Peyer's patch (tissue), 4 donors: ENCODE data around the gene TRIM17. TPM values are rescaled to one million over a fixed set of nuclear protein-coding genes. Genes with fewer than 3 reads are reported as not detected.

Source experiments
- DNase-seq, 3 donors: peaks; one replicate each; pipeline ENCODE4 v3.0.0-alpha.2; 2017 to 2019
- H3K27ac ChIP-seq, 4 donors: fragments of 200-600 bp; sonication (generic); one replicate each; pipeline ENCODE4 v1.5.1; 2016 to 2019
- H3K27me3 ChIP-seq, 2 donors: fragments of 200-600 bp; sonication (generic); one replicate each; pipeline ENCODE4 v1.5.1; 2019
- H3K36me3 ChIP-seq, 3 donors: fragments of 200-600 bp; sonication (generic); one replicate each; pipeline ENCODE4 v1.5.1; 2016 to 2019
- H3K4me1 ChIP-seq, 4 donors: fragments of 200-600 bp; sonication (generic); one replicate each; pipeline ENCODE4 v1.5.1; 2016 to 2019
- H3K4me3 ChIP-seq, 4 donors: fragments of 200-600 bp; sonication (generic); 1 replicate in 3 of 4; 2 replicates in 1 of 4; pipeline ENCODE4 v1.5.1; 2016 to 2019; ENCODE audit warnings: mild to moderate bottlenecking in 1 of 4
- H3K9me3 ChIP-seq, 4 donors: fragments of 200-600 bp; sonication (generic); one replicate each; pipeline ENCODE4 v1.5.1; 2016 to 2019; ENCODE audit warnings: mild to moderate bottlenecking in 1 of 4
- POLR2A ChIP-seq, 2 donors: fragments of 450-650 bp; IDR thresholded peaks; one replicate each; pipeline ENCODE4 v1.5.1; 2017; ENCODE audit warnings: antibody characterized with exemption in 2 of 2, mild to moderate bottlenecking in 2 of 2, moderate library complexity in 2 of 2
- total RNA-seq, 4 donors: library from RNA; depleted of rRNA; stranded (reverse); fragments of >200 nt; gene quantifications; one replicate each; pipeline ENCODE4 v1.1.0, GENCODE V29; 2016
- TF ChIP-seq, protein P1 (sequence below), 6 experiments: fragments of 450-650 bp in 4 of 6; fragments of 200-600 bp in 2 of 6; sonication (generic) in 1 of 6; IDR thresholded peaks; one replicate each; pipeline ENCODE4 v1.5.1; 2017 to 2019; ENCODE audit warnings: antibody characterized with exemption in 6 of 6, mild to moderate bottlenecking in 3 of 6, moderate library complexity in 1 of 6

TRIM17 gene
- total RNA-seq, 4 donors from 2014 or later: 2.5 to 2.7 TPM; not detected in 2

- Histone ChIP-seq H3K4me1 (no peaks in the 10 kb centered on the region), H3K36me3 (no peaks in the 10 kb centered on the region), H3K27ac (no peak overlapping the region), H3K27me3 (no peaks in the 10 kb centered on the region), H3K4me3 (no peak overlapping the region), H3K9me3 (no peaks in the 10 kb centered on the region)
- TF ChIP-seq, protein P1, sequence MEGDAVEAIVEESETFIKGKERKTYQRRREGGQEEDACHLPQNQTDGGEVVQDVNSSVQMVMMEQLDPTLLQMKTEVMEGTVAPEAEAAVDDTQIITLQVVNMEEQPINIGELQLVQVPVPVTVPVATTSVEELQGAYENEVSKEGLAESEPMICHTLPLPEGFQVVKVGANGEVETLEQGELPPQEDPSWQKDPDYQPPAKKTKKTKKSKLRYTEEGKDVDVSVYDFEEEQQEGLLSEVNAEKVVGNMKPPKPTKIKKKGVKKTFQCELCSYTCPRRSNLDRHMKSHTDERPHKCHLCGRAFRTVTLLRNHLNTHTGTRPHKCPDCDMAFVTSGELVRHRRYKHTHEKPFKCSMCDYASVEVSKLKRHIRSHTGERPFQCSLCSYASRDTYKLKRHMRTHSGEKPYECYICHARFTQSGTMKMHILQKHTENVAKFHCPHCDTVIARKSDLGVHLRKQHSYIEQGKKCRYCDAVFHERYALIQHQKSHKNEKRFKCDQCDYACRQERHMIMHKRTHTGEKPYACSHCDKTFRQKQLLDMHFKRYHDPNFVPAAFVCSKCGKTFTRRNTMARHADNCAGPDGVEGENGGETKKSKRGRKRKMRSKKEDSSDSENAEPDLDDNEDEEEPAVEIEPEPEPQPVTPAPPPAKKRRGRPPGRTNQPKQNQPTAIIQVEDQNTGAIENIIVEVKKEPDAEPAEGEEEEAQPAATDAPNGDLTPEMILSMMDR (IDR thresholded peaks at IDR 0.05): no peak
- no peak for TF ChIP-seq POLR2A (IDR thresholded peaks at IDR 0.05)
- no peak for DNase-seq
These were observed 11.8 kb upstream of the TRIM17 start for GRCh38 chr1:228428412-228428811.

GRCh38 chr1:228426518-228427175 lies 10.0 kb upstream of the TRIM17 start:
- no peaks in the 10 kb centered on the region for H3K36me3 ChIP-seq
- DNase-seq: no peak
- H3K27ac ChIP-seq: no peak overlapping the region
- no peaks in the 10 kb centered on the region for H3K4me1 ChIP-seq
- no peaks in the 10 kb centered on the region for H3K9me3 ChIP-seq
- no peak for TF ChIP-seq POLR2A (IDR thresholded peaks at IDR 0.05)
- TF ChIP-seq, protein P1 (IDR thresholded peaks at IDR 0.05): no peak
- H3K4me3 ChIP-seq: no peak overlapping the region
- H3K27me3 ChIP-seq: no peaks in the 10 kb centered on the region

GRCh38 chr1:228424685-228425660 lies 8.3 kb upstream of the TRIM17 start:
- H3K4me3 ChIP-seq: no peak overlapping the region
- TF ChIP-seq POLR2A (IDR thresholded peaks at IDR 0.05): no peak
- TF ChIP-seq, protein P1 (IDR thresholded peaks at IDR 0.05): no peak
- no peaks in the 10 kb centered on the region for H3K36me3 ChIP-seq
- no peaks in the 10 kb centered on the region for H3K27me3 ChIP-seq
- no peaks in the 10 kb centered on the region for H3K4me1 ChIP-seq
- no peak for DNase-seq
- no peak overlapping the region for H3K27ac ChIP-seq
- no peaks in the 10 kb centered on the region for H3K9me3 ChIP-seq

- DNase-seq: peak in 1 of 3 donors; percentile 51
- TF ChIP-seq, protein P1 (IDR thresholded peaks at IDR 0.05): no peak
- no peak for TF ChIP-seq POLR2A (IDR thresholded peaks at IDR 0.05)
- H3K27ac ChIP-seq: no peak overlapping the region
- H3K27me3 ChIP-seq: no peaks in the 10 kb centered on the region
- no peaks in the 10 kb centered on the region for H3K36me3 ChIP-seq
- no peak overlapping the region for H3K4me3 ChIP-seq
- no peaks in the 10 kb centered on the region for H3K4me1 ChIP-seq
- no peaks in the 10 kb centered on the region for H3K9me3 ChIP-seq
These were observed 6.9 kb upstream of the TRIM17 start for GRCh38 chr1:228423404-228424053.

DNA sequence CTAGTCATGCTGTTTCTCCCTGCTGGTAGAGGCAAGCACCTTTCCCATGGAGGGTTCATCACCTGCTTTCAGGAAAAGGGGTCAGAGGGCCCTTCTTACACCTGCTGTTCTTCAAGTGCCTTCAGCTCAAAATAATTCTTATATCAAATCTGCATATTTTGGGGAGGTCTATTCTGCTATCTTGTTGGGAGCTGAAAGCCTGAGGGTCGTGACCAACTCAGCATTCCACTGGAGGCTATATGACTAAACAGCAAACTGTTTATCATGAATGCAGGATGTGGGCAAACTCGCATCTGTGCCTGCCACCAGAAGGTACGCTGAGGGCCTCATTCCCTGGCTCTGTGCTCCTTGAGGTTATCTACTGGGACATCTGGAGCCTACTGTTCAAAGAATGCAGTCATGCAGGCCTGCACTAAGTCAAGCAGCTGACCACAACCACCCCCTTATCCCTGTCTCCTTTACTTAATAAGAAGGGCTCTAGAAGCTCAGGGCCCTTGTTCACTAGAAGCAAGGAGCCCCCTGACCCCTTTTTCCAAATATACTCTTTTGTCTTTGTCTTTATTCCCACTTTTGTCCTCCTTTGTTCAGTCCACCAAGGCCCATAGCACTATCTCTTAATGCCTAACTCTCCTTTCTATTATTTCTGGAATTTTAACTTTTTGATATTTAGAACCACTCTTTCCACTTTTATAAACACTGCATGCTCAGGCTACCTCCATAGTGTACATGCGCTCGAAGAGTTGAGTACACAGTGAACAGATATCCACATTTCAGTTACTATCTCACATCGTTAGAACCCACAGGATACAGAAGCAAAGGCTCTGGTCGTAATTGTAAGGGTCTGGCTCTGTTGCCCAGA lies 4.5 kb upstream of the TRIM17 start:
- H3K36me3 ChIP-seq: no peaks in the 10 kb centered on the region
- H3K4me1 ChIP-seq: peaks cover 0 to 14% (median 6%) of the 10 kb centered on the region in 4 donors
- H3K27me3 ChIP-seq: peaks cover 0 to 5% of the 10 kb centered on the region in 2 donors
- TF ChIP-seq, protein P1 (IDR thresholded peaks at IDR 0.05): no peak
- no peak for TF ChIP-seq POLR2A (IDR thresholded peaks at IDR 0.05)
- H3K9me3 ChIP-seq: no peaks in the 10 kb centered on the region
- no peak for DNase-seq
- H3K27ac ChIP-seq: no peak overlapping the region
- H3K4me3 ChIP-seq: no peak overlapping the region
